ENCODE results near the gene CASS4.

- TF ChIP-seq, protein P1, sequence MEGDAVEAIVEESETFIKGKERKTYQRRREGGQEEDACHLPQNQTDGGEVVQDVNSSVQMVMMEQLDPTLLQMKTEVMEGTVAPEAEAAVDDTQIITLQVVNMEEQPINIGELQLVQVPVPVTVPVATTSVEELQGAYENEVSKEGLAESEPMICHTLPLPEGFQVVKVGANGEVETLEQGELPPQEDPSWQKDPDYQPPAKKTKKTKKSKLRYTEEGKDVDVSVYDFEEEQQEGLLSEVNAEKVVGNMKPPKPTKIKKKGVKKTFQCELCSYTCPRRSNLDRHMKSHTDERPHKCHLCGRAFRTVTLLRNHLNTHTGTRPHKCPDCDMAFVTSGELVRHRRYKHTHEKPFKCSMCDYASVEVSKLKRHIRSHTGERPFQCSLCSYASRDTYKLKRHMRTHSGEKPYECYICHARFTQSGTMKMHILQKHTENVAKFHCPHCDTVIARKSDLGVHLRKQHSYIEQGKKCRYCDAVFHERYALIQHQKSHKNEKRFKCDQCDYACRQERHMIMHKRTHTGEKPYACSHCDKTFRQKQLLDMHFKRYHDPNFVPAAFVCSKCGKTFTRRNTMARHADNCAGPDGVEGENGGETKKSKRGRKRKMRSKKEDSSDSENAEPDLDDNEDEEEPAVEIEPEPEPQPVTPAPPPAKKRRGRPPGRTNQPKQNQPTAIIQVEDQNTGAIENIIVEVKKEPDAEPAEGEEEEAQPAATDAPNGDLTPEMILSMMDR (IDR thresholded peaks at IDR 0.05): no peak
- no peak for TF ChIP-seq POLR2A (IDR thresholded peaks at IDR 0.05)
Measured at GRCh38 chr20:56454754-56455153, 42.7 kb downstream of the CASS4 start.
